G401.6 (cell line): ENCODE measurements around the gene TBC1D1.

Experiments used
- FAIRE-seq: peaks from 2 replicates; lab custom pipeline; 2012; peaks lifted over from hg19 to GRCh38; lab: Jason Lieb, UNC

Gene TBC1D1

GRCh38 chr4:38152721-38153386 lies 262.0 kb downstream of the TBC1D1 start:
- no peak for FAIRE-seq

GRCh38 chr4:38153387-38153760 lies 262.5 kb downstream of the TBC1D1 start:
- no peak for FAIRE-seq

GRCh38 chr4:38154252-38154651 lies 263.4 kb downstream of the TBC1D1 start:
- FAIRE-seq: no peak

- FAIRE-seq: no peak
Observed at GRCh38 chr4:38154681-38155588, 264.1 kb downstream of the TBC1D1 start.

GRCh38 chr4:38155589-38156294 lies 264.9 kb downstream of the TBC1D1 start:
- no peak for FAIRE-seq

GRCh38 chr4:38157592-38157991 lies 266.7 kb downstream of the TBC1D1 start:
- FAIRE-seq: no peak

- FAIRE-seq: no peak
Observed at GRCh38 chr4:38160487-38161207, 269.8 kb downstream of the TBC1D1 start.

- no peak for FAIRE-seq
Observed at GRCh38 chr4:38161208-38162113, 270.6 kb downstream of the TBC1D1 start.

- FAIRE-seq: no peak
Observed at GRCh38 chr4:38162240-38162784, 271.4 kb downstream of the TBC1D1 start.

- no peak for FAIRE-seq
Observed at GRCh38 chr4:38163216-38164006, 272.5 kb downstream of the TBC1D1 start.

GRCh38 chr4:38164346-38164745 lies 273.5 kb downstream of the TBC1D1 start:
- no peak for FAIRE-seq

GRCh38 chr4:38166082-38166481 lies 275.2 kb downstream of the TBC1D1 start:
- no peak for FAIRE-seq

GRCh38 chr4:38166768-38167167 lies 275.9 kb downstream of the TBC1D1 start:
- FAIRE-seq: no peak

GRCh38 chr4:38167973-38168372 lies 277.1 kb downstream of the TBC1D1 start:
- FAIRE-seq: no peak

GRCh38 chr4:38169524-38169923 lies 278.6 kb downstream of the TBC1D1 start:
- FAIRE-seq: no peak

GRCh38 chr4:38170338-38171169 lies 279.7 kb downstream of the TBC1D1 start:
- FAIRE-seq: no peak

GRCh38 chr4:38172078-38172477 lies 281.2 kb downstream of the TBC1D1 start:
- no peak for FAIRE-seq

GRCh38 chr4:38173935-38174518 lies 283.1 kb downstream of the TBC1D1 start:
- FAIRE-seq: no peak

- FAIRE-seq: no peak
Observed at GRCh38 chr4:38174801-38175200, 283.9 kb downstream of the TBC1D1 start.
